ENCODE measurements around the gene TAPT1. TPM values are rescaled to one million over a fixed set of nuclear protein-coding genes. Genes with fewer than 3 reads are reported as not detected.
A peak's percentile ranks its signal among the peaks of the same experiment; 100 is the strongest.

The TAPT1 gene
- total RNA-seq, 6 experiments from 2014 or later = 10.8 to 57.3 (median 40.1) TPM

DNA sequence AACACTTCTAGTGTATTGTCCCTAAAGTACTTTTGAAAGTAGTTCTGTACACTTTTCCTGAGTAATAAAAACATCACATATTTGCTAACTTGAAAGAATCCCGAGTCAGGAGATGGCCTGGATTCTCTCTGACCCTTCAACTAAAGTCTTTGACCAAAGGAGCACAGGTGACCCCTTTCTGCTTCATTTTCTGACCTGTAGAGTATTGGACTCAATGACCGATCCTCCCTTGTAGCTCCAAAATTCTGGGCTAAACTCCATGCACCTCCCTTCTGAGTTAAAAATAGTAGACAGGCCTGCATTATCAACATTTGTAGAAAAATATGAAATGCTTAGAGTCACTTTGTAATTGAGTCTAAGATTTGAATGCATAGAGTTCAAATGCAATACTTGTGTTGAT, 4.0 kb upstream of the TAPT1 start:
- 23% methylated on average over 2 of the region's 2 CpGs for WGBS (ENCODE audit: insufficient coverage, low coverage, low lambda C conversion rate, missing lambda C conversion rate)
- ATAC-seq (no peak), DNase-seq (no peak)
- Histone ChIP-seq H3K4me1 (peaks cover 0 to 24% (median 0%) of the 10 kb centered on the region in 4 donors), H3K36me3 (no peaks in the 10 kb centered on the region), H3K4me3 (no peak overlapping the region), H3K27ac (no peak overlapping the region), H3K9me3 (no peaks in the 10 kb centered on the region), H3K27me3 (no peaks in the 10 kb centered on the region)
- TF ChIP-seq, protein P1, sequence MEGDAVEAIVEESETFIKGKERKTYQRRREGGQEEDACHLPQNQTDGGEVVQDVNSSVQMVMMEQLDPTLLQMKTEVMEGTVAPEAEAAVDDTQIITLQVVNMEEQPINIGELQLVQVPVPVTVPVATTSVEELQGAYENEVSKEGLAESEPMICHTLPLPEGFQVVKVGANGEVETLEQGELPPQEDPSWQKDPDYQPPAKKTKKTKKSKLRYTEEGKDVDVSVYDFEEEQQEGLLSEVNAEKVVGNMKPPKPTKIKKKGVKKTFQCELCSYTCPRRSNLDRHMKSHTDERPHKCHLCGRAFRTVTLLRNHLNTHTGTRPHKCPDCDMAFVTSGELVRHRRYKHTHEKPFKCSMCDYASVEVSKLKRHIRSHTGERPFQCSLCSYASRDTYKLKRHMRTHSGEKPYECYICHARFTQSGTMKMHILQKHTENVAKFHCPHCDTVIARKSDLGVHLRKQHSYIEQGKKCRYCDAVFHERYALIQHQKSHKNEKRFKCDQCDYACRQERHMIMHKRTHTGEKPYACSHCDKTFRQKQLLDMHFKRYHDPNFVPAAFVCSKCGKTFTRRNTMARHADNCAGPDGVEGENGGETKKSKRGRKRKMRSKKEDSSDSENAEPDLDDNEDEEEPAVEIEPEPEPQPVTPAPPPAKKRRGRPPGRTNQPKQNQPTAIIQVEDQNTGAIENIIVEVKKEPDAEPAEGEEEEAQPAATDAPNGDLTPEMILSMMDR (IDR thresholded peaks at IDR 0.05) = no peak
- TF ChIP-seq POLR2A (IDR thresholded peaks at IDR 0.05) = no peak
- intact Hi-C loops (cut with DNase I) = no loop called here

- TF ChIP-seq POLR2A (IDR thresholded peaks at IDR 0.05) = no peak
- TF ChIP-seq, protein P1 (IDR thresholded peaks at IDR 0.05) = no peak
- Histone ChIP-seq H3K4me1 (peaks cover 0 to 26% (median 2%) of the 10 kb centered on the region in 4 donors), H3K4me3 (no peak overlapping the region), H3K9me3 (no peaks in the 10 kb centered on the region), H3K27me3 (no peaks in the 10 kb centered on the region), H3K27ac (no peak overlapping the region), H3K36me3 (no peaks in the 10 kb centered on the region)
- intact Hi-C loops (cut with DNase I) = no loop called here
- DNase-seq (no peak), ATAC-seq (no peak)
- 90% methylated on average over 2 of the region's 2 CpGs for WGBS (ENCODE audit: insufficient coverage, low coverage, low lambda C conversion rate, missing lambda C conversion rate)
Observed at GRCh38 chr4:16229604-16230003, 3.3 kb upstream of the TAPT1 start.

DNA sequence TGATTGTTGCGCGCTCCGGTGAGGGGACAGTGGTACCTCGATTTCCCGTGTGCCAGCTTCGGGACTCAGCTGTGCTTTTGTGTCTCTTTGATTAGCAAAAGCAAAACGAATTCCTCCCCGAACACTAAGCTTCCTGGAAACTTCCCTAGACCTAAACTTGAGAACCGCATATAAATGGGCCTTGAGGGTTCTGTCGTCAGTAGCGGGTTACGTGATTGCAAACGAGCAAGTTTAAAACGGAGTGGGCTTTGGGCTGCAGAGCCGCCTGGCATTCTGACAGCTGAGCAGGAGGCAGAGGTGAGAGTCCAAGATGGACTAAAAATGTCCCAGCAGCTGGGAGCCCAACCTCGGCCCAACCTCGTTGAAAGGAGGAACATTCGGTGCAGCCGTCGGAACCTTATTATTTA, 1.2 kb upstream of the TAPT1 start:
- 5% methylated on average over 12 of the region's 20 CpGs for WGBS (ENCODE audit: insufficient coverage, low coverage, low lambda C conversion rate, missing lambda C conversion rate)
- Histone ChIP-seq H3K9me3 (no peaks in the 10 kb centered on the region), H3K36me3 (no peaks in the 10 kb centered on the region), H3K4me3 (peak overlapping the region; percentile 67 to 75 (median 71)), H3K27ac (peak overlapping the region; percentile 81 to 93 (median 93)), H3K27me3 (no peaks in the 10 kb centered on the region), H3K4me1 (peaks cover 0 to 42% (median 9%) of the 10 kb centered on the region in 4 donors)
- DNase-seq (peak; percentile 65 to 74 (median 65)), ATAC-seq (peak; percentile 10 to 41 (median 20))
- TF ChIP-seq, protein P1 (IDR thresholded peaks at IDR 0.05) = no peak
- no peak for TF ChIP-seq POLR2A (IDR thresholded peaks at IDR 0.05)
- intact Hi-C loops (cut with DNase I) = no loop called here

GRCh38 chr4:16226816-16227461, 668 bp upstream of the TAPT1 start:
- WGBS (ENCODE audit: insufficient coverage, low coverage, low lambda C conversion rate, missing lambda C conversion rate) = 0% methylated on average over 7 of the region's 57 CpGs
- Histone ChIP-seq H3K36me3 (no peaks in the 10 kb centered on the region), H3K9me3 (no peaks in the 10 kb centered on the region), H3K27ac (peak overlapping the region; percentile 81 to 93 (median 93)), H3K4me3 (peak overlapping the region; percentile 67 to 75 (median 71)), H3K4me1 (peaks cover 0 to 48% (median 12%) of the 10 kb centered on the region in 4 donors), H3K27me3 (no peaks in the 10 kb centered on the region)
- TF ChIP-seq POLR2A (IDR thresholded peaks at IDR 0.05) = no peak
- TF ChIP-seq, protein P1 (IDR thresholded peaks at IDR 0.05) = no peak
- ATAC-seq (peak; percentile 52 to 64 (median 58)), DNase-seq (peak; percentile 75 to 77 (median 76))
- intact Hi-C loops (cut with DNase I) = no loop called here
